GM18858 (cell line): ENCODE results near the gene FAM193A.
"Not testable (repeated sequence)": the region's sequence is repeated elsewhere in the genome, so short reads cannot be mapped to it uniquely, and the experiment has no call there.

Experiments
- ATAC-seq: cut with Tn5 transposase; IDR thresholded peaks from one replicate; pipeline ENCODE4 v1.9.1; 2021; ENCODE audit not compliant: unreplicated experiment

Gene FAM193A

GRCh38 chr4:2607822-2608221, 71.4 kb downstream of the FAM193A start:
- ATAC-seq: no peak

GRCh38 chr4:2608291-2608690, 71.8 kb downstream of the FAM193A start:
- ATAC-seq: no peak

GRCh38 chr4:2615821-2616220, 79.4 kb downstream of the FAM193A start:
- no peak for ATAC-seq

DNA sequence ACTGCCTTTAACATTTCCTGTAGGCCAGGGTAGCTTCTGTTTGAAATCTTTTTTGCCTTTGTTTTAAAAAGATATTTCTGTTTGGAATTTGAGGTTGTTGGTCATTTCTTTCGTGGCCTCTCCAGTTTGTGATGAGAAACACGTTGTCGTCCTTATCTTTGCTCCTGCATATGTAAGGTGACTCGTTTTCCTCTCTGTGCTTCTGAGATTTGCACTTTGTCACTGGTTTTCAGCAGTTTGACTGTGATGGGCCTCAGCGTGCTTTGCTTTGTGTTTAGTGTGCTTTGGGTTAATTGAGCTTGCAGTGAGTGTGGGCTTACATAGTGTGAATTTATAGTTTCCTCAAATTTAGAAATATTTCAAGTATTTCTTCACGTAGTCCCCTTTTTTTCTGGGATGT, 81.5 kb downstream of the FAM193A start:
- ATAC-seq: no peak

- ATAC-seq: not testable (repeated sequence)
Observed at GRCh38 chr4:2618729-2619128, 82.3 kb downstream of the FAM193A start.

GRCh38 chr4:2619459-2619858, 83.0 kb downstream of the FAM193A start:
- ATAC-seq: no peak

GRCh38 chr4:2621419-2621818, 85.0 kb downstream of the FAM193A start:
- ATAC-seq: no peak

GRCh38 chr4:2623442-2623841, 87.0 kb downstream of the FAM193A start:
- no peak for ATAC-seq

- ATAC-seq: no peak
Observed at GRCh38 chr4:2624782-2625530, 88.5 kb downstream of the FAM193A start.

DNA sequence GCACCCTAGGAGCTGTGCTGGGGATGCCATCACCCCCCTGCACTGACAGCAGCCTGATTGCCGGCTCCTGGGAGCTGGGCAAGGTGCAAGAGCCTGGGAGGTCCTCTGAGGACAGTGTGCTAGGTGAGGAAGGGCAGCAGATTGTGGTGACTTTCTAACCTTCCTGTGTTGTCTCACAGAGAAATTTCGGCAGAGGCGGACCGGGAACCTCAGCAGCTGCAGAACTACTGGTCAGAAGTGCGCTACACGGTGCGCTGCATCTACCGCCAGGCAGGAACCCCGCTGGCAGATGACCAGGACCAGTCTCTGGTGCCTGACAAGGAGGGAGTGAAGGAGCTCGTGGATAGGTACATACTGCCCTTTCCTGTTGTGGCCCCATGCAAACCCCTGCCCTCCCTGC, 89.8 kb downstream of the FAM193A start:
- ATAC-seq: no peak

DNA sequence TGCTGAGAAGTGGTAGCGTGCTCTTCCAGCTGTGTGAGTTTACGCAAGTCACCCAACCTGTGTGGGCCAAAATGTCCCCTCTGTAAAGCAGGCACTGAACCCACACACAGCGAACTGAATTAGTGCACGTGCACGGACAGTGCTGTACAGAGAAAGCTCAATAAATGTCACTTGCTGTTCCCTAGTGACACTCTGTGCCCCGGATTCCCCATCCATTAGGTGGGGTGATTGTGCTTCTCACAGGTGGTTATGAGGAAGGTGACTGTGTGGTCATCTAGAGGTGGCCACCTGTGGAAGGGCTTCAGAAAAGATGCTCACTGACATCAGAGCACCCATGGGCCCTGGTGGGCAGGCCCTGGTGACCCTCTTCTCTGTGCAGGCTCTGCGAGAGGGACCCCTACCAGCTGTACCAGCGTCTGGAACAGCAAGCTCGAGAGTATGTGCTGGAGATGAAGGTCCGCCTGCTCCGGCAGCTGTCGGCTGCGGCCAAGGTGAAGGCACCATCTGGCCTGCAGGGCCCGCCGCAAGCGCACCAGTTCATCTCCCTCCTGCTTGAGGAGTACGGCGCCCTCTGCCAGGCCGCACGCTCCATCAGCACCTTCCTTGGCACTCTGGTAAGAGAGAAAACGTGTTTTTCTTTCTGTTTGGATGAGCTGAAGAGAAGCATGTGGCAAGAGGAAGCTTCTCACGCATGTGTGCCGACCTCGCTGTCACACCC, 94.3 kb downstream of the FAM193A start:
- ATAC-seq: no peak

- no peak for ATAC-seq
Observed at GRCh38 chr4:2634014-2634413, 97.6 kb downstream of the FAM193A start.

DNA sequence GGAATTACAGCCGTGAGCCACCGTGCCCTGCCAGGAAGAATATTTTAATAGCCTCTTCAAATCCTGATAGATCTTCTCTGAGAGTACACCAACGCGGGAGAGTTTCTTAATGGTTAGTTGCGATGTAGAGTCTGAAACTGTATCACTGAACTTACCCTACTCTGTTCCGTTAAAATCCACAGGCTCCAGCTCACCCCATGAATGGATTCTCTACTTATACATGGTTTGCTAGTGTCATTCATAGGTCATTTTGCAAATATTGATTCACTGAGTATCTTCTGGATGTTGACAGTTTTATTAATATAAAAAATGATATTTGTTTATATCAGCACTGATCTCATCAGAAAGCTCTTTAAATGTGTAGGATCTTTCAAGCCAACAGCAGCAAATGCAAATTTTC, 99.9 kb downstream of the FAM193A start:
- no peak for ATAC-seq

DNA sequence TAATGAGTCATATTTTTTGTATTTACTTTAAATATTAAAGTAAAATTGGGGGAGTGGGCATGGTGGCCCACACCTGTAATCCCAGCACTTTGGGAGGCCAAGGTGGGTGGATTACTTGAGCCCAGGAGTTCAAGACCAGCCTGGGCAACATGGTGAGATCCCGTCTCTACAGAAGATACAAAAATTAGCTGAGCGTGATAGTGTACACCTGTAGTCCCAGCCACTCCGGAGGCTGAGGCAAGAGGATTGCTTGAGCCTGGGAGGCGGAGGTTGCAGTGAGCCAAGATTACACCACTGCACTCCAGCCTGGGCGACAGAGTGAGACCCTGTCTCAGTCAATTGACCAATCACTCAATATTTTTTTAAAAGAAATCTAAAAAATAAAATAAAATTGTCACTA, 100.5 kb downstream of the FAM193A start:
- not testable (repeated sequence) for ATAC-seq

DNA sequence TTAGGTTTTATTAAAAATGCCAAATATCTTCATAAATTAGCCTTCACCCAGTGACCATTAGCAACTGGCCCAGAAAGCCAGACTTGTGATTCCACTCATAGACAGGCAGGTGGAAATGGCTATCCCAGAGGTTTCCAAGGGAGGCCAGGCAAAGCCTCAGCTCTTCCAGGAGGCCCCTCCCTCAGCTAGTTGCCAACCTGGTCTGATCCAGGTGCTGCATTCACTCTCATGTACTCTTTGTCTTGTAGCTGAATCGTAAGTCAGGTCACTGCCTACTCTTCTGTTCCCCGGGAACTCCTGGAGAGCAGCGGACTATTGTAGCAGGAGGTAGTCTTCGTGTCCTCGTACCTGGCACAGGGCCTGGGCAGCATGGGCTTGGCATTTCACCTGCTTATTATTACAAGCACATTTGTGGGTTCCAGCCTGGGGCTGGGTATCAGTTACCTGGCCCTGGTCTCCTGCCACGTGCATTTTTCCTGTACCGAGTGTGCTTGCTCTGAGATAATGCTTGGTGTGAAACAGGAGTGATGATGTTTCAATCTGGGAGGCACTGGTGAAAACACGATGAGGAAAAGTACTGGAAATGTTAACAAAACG, 101.6 kb downstream of the FAM193A start:
- no peak for ATAC-seq

DNA sequence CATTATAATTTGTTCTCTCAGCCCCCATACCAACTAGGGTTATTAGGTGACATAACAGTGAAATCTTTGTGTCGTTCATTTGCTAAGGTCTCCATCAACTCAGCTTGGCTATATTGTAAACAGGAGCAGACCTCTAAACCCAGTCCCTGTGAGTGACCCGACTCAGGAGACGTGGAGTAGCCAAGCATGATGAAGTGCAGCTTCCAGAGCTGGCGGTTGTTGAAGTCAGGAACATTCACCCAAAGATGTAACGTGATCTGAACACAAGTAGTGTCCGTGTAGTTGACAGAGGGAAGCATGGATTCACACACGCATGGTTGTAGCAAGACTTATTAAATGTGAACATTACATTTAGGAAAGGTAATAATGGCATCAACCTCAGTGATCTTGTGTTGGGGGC, 102.3 kb downstream of the FAM193A start:
- no peak for ATAC-seq

DNA sequence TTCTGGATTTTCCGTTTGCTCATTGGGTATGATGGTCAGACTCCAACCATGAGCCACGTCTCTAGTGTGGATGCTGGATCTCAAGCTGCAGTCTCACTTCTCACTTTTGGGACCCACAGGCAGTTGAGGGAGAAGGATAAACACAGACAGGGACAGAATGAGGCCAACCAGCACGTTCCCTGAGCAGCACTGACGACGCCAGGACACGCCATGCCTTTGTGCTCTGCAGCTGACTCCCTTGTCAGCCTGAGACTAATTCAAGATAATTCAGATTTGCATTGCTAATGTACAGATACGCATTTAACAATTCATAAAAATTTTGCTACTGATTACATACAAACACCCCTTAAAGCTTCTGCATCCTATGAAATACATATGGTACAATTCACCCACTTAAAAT, 106.5 kb downstream of the FAM193A start:
- no peak for ATAC-seq

- no peak for ATAC-seq
Observed at GRCh38 chr4:2643555-2643954, 107.1 kb downstream of the FAM193A start.

DNA sequence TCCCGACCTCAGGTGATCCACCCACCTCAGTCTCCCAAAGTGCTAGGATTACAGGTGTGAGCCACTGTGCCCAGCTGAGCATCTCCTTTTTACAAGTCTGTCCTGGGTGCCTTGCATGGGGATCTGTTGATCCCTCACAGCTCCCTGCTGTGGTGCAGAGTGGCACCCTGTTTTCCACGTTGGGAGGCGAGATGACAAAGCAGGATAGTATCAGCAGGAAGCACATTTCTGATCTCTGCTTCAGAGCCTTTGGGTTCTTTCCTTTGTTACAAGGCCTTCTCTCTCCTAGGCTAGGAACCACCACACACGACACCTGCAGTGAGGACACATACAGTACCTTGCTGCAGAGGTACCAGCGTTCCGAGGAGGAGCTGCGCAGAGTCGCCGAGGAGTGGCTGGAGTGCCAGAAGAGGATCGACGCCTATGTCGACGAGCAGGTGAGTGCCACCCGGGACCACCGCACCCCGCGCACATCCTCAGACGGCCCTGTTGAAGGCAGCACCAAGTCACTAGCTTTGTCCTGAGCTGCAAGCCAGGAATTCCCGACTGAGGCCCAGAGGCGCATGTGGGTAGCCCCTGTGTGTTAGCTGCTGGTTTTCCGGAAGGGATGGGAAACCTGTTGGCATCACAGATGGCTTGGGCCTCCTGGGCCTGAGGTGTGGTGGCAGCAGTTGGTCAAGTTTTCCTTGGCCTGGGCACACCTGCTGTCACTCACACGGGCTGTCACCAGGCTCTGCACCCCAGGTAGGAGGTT, 110.1 kb downstream of the FAM193A start:
- ATAC-seq: no peak

DNA sequence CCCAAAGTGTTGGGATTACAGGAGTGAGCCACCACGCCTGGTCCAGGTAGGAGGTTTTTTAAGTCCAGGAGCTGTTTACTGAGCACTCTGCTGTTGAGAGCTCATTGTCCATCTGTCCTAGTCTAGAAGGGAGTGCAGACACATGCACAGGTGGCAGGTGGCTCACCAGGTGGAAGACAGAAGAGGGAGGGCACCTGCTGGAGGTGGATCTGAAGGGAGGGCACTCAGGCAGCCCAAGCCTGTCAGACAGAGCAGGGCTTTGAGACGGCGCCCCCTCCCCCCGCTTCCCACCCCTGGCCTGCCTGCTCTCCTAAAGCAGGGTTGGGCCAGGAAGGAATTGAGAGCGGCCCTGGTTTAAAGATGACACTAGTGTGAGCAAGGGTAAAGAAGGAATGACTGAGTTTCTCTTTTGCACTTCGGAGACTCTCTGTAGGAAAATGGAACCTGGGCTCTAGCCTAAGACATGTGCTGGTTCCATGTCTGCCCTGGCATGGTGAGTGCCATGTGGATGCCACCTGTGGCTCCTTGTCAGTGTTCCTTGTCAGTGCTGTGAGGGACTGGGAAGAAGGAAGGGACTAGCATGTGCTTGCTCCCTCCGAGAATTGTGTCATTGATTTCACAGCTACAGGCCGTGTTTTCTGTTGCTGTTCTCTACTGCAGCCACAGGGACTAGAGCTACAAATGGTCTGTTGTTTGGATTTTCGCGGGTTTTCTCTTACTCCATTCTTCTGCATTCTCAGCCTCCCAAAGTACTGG, 111.1 kb downstream of the FAM193A start:
- no peak for ATAC-seq
